Fibroblast of pulmonary artery (primary cell): ENCODE data around the gene EXOC6B.

Experiments used
- DNase-seq: peaks from one replicate; pipeline ENCODE4 v3.0.0-alpha.2; 2010; ENCODE audit warnings: low read depth
- H3K4me3 ChIP-seq: replicated peaks from 2 replicates; pipeline ENCODE4 v1.5.1; 2011; ENCODE audit warnings: low read depth, mild to moderate bottlenecking, control low read depth, low read length, moderate library complexity
- TF ChIP-seq, protein P1 (sequence below): IDR thresholded peaks from 2 replicates; pipeline ENCODE4 v1.5.1; 2011; ENCODE audit warnings: mild to moderate bottlenecking, control low read depth, low read length, inconsistent platforms; ENCODE audit errors: missing control alignments

The EXOC6B gene

DNA sequence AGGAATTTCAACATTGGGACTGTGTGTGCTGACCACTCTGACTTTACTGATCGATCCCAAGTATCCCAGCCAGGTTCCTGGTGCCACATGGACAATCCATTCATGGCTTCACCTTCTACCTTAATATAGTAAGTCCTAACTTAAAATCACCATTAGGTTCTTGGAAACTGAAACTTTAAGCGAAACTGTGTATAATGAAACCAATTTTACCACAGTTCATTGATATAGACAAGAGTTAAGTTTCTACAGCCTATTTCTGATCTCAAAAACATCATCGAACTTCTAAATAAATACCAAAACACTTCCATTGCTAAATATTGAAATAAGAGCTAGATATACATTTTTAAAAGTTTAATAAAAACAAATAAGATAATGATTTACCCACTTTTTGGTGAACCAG lies 4.4 kb upstream of the EXOC6B start:
- TF ChIP-seq, protein P1, sequence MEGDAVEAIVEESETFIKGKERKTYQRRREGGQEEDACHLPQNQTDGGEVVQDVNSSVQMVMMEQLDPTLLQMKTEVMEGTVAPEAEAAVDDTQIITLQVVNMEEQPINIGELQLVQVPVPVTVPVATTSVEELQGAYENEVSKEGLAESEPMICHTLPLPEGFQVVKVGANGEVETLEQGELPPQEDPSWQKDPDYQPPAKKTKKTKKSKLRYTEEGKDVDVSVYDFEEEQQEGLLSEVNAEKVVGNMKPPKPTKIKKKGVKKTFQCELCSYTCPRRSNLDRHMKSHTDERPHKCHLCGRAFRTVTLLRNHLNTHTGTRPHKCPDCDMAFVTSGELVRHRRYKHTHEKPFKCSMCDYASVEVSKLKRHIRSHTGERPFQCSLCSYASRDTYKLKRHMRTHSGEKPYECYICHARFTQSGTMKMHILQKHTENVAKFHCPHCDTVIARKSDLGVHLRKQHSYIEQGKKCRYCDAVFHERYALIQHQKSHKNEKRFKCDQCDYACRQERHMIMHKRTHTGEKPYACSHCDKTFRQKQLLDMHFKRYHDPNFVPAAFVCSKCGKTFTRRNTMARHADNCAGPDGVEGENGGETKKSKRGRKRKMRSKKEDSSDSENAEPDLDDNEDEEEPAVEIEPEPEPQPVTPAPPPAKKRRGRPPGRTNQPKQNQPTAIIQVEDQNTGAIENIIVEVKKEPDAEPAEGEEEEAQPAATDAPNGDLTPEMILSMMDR = no peak
- H3K4me3 ChIP-seq = no peak overlapping the region
- DNase-seq = no peak

DNA sequence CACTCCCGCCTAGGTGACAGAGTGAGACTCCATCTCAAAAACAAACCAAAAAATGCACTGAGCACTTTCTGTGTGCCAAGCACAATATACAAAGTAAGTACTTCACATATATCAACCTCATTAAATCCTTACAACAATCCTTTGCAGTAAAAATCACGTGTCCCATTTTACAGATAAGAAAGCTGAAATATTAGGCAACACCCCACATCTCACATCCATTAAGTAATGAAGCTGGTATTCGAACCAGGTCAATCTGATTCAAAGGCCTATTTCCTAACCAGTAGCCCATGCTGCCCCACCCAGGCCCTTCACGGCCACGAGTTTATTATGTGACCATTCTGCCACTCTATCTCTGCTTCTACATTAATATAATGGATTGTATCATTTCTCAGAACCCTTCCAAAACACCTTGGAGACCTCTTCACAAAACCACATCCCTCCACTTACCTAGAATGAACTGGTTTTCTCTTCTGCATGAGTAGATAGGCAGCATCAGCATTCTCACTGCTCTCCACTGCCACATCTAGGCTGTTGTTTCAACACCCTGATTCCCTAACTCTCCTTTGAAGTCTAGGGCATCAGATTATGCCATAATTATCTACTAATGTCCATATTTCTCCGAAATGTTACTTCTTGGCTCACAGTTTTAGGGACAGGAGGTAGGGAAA lies 3.1 kb upstream of the EXOC6B start:
- no peak overlapping the region for H3K4me3 ChIP-seq
- TF ChIP-seq, protein P1 = no peak
- DNase-seq = peak; percentile 29

DNA sequence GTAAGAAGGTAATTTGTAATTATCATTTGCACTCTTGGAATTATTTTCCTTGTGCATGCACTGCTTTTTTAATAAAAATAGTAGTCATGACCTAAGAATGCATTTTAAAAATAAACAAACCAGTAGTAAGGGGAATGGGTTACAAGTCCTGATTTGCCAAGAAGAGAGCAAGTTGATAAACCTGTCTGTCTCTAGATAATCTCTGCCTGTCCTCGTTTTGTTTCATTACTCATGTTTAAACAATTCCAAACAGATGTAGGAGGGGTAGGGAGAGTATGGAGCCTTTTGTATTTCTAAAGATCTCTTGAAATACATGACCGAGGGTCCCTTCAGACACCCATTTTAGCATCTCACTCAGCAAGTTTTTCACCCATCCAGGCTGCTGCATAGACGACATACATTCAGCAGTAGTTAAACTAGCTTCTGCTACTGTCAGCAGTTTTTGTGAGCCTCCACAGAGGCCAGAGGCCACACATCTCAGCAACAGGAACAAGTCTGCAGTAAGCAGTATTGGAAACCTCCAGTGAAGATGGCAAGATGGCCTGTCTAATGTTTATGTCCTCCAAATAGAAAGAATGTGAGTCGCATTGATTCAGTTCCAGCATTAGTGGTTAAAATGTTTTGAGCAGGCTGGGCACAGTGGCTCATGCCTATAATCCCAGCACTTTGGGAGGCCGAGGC lies 2.3 kb upstream of the EXOC6B start:
- TF ChIP-seq, protein P1 = no peak
- peak; percentile 65 for DNase-seq
- no peak overlapping the region for H3K4me3 ChIP-seq

DNA sequence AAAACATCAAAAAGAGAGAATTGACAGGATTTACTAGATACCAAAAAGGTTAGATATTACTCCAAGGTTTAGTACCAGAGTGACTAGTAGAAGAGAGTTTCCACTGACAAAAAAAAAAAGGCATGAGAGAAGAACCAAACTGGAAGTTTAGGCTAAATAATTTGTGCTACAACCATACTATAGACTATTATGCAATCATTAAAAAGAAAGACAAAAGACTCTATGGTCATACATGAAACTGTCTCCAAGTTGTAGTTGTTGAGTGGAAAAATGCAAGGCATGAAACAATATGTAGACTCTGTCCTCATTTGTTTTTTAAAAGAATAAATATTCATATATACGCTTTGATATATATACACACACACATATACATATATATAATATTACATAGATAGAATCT lies 1.7 kb upstream of the EXOC6B start:
- no peak overlapping the region for H3K4me3 ChIP-seq
- TF ChIP-seq, protein P1 = no peak
- DNase-seq = peak; percentile 7

DNA sequence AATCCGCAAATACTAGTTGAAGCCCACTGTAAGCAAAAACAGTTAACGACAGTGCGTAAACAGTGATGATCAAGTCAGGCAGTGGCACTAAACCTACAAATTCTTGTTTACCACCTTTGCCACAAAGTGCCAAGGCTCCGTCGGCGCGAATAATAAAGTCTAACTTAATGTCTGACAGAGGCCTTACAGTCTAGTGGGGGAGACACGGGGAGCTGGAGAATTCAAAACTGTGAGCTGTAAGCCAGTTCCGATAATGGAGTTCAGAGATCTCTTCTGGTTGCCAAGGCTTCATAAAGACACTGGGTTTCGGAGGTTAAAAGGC lies 284 bp upstream of the EXOC6B start:
- no peak for DNase-seq
- TF ChIP-seq, protein P1 = no peak
- H3K4me3 ChIP-seq = peak overlapping the region; percentile 82

DNA sequence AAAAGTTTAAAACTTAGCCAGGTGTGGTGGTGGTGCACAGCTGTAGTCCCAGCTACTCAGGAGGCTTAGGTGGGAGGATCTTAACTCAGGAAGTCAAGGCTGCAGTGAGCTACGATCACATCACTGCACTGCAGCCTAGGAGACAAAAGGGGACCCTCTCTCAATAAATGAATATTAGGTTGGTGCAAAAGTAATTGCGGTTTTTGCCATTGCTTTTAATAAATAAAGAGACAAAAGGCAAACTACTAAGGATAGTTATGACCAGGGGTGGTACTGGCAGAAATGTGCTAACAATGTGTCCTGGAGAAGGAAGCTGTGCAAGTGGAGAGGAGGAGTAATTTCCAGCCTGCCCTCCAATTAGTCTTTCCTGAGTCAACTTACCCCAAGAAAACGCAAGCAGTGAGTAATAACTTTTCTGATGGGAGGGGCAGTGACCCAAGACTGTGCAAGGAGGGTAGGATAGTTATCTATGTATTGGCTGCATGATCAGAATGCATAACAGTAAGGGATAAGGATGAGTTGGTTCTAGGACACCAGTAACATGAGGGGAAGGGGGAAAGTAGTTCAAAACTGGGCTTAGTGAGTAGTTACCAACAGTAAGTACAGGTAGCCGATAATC lies 1.5 kb downstream of the EXOC6B start:
- DNase-seq = peak; percentile 53
- H3K4me3 ChIP-seq = peak overlapping the region; percentile 82
- TF ChIP-seq, protein P1 = no peak
